G401.6 (cell line): ENCODE data around the gene LOXL1.

Experiments used
- FAIRE-seq: peaks from 2 replicates; lab custom pipeline; 2012; peaks lifted over from hg19 to GRCh38; lab: Jason Lieb, UNC

Gene LOXL1

GRCh38 chr15:73940061-73940981 lies 14.1 kb downstream of the LOXL1 start:
- no peak for FAIRE-seq

GRCh38 chr15:73941044-73941443 lies 14.8 kb downstream of the LOXL1 start:
- no peak for FAIRE-seq

GRCh38 chr15:73941449-73941848 lies 15.2 kb downstream of the LOXL1 start:
- no peak for FAIRE-seq

- no peak for FAIRE-seq
Observed at GRCh38 chr15:73941871-73942635, 15.8 kb downstream of the LOXL1 start.

GRCh38 chr15:73942751-73943270 lies 16.5 kb downstream of the LOXL1 start:
- FAIRE-seq, result no peak

DNA sequence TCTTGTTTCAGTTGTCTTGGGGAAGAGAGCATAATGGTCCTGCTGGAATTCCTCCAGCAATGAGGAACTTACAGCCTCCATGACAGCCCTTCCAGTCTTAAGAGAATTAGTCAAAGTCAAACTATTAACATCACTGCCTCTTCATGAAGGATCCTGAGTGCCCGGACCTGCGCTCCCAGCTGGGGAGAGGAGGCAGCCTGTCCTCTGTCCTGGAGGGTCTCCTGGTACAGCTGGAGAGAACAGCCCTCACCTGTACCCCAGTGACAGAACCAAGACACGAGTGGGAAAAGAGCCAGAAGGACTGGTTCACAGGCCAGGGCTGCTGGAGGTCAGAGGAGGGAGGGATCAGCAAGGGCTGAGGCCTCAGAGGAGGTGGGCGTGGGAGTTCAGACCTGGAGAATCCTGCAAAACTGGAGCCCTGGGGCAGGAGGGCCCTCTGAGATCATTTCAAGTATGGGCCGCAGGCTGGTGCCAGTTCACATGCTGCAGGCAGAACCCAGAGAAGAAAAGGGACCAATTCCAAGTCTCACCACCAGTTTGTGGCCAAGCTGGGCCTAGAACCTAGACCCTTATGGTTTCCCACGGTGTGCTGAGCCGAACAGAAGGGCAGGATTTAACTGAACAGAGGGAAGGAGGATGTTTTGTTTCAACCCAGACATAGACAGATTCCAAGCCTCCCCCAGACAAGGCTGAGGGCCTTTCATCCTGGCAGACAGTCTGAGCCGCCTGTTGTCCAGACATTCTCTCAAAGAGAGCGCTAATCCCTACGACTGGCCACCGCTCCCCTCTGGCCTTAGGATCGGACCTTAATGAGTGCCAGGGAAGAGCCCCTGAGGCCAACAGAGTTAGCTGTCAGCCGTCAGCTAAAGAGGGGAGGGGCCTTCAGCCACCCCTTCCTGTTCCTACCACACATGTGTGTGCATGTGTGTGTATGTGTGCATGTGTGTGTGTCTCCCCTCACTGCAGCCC lies 18.2 kb downstream of the LOXL1 start:
- FAIRE-seq, result no peak

DNA sequence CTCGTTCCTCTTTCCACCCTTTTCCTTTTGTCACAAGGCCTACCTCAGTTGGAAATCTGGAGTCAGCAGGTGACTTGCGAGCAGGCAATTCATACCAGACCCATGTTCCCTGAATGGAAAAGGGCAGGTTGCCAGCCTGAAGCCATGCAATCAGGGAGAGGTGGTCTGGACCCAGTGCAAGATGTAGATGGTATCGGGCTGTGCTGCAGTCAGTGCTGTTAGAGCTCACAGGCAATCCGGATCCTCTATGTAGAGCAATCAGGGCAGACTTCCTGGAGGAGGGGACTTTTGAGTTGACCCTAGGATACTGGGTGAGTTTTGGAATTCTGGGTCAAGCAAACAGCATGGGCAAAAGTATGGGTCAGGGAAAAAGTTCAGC lies 18.9 kb downstream of the LOXL1 start:
- no peak for FAIRE-seq

DNA sequence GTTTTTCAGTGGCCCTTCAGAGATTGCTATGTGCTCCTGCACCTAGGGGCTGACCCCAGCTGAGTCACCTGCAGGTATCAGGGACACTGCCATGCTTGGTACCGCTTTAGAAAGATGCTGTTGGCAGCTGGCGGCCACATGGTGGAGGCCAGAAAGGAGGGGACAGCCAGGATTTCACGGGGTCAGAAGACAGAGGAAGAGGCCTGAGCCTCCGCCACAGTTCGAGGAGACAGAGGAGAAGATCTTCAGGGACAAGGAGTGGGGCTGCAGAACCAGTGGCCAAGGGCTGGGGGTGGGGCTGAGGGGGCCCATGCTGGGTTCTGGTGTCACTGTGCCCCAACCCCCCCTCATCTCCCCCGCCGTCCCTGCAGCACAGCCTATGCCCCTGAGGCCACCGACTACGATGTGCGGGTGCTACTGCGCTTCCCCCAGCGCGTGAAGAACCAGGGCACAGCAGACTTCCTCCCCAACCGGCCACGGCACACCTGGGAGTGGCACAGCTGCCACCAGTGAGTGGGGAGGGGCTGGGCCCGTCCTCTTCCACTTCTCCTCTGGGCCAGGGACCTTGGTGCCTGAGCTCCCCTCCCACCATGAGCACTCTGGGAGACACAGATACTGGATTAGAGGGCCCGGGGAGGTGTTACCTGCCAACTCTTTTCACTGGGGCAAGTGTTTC lies 19.9 kb downstream of the LOXL1 start:
- FAIRE-seq, result no peak

DNA sequence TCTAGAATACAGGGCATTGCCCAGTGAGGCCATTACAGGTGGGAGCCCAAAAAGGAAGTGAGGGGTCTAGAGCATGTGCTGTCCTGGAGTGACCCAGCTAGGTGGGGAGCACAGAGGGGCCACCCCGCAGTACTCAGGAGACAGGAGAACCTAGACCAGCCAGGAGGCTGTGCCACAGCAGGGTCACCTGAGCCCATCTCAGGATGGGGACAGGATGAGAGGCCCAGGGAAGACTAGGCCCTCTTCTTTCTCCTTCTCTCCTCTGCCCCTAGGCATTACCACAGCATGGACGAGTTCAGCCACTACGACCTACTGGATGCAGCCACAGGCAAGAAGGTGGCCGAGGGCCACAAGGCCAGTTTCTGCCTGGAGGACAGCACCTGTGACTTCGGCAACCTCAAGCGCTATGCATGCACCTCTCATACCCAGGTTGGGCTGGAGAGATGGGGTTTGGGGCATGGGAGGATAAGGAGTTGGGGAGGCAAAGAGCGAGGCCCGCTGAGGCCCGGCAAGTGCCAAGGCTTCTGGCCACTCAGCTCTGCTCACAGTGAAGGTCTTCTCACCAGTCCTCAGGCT lies 20.6 kb downstream of the LOXL1 start:
- FAIRE-seq, result no peak

DNA sequence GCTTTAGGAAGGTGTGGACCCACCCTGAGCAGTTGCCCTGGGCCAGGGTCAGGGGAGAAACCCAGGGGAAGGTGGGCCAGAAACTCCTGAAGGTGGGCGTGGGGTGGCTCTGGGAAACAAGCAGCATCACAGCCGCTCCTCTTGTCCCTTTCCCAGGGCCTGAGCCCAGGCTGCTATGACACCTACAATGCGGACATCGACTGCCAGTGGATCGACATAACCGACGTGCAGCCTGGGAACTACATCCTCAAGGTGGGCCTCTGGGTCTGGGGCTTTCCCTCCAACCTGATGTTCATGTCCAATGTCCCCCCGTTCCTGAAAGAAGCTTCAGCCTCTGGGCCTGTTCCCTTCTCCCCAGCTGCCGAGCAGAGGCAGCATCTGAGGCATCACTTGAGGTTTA lies 21.4 kb downstream of the LOXL1 start:
- FAIRE-seq, result no peak

DNA sequence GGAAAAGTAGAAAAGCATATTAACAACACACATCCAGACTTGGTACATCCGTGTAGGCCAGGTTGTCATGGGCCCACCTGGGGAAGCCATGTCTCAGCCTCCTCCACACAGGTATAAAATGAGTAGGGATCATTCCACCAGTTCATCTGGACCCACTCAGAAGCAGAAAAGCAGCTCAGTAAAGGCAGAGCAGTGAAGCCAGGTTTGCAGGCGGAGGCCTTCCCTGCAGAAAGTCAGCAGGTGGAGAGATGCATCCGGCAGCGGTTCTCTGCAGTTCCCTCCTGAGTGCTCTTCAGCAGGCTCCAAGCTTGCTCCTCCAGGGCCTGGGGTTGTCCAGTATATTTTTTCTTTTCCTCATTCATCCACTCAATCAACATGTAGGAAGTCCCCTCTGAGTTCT lies 22.1 kb downstream of the LOXL1 start:
- no peak for FAIRE-seq

DNA sequence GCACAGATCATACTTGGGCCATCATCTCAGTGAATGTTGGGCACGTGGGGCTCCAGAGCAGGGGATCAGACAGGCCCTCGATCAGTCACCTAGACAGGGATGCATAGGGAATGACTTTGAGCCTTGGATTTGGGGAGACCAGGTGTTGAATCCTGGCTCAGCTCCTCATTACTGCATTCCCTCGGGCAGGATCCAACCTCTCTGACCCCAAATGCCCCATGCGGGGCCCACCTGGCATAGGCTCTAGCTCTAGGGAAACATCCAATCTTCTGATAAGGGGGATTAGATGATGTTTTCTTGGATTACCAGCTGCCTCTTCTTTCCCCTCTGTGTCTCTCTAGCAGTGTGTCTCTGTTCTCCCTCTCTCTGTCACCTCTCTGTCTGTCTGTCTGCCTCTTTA lies 22.7 kb downstream of the LOXL1 start:
- no peak for FAIRE-seq

DNA sequence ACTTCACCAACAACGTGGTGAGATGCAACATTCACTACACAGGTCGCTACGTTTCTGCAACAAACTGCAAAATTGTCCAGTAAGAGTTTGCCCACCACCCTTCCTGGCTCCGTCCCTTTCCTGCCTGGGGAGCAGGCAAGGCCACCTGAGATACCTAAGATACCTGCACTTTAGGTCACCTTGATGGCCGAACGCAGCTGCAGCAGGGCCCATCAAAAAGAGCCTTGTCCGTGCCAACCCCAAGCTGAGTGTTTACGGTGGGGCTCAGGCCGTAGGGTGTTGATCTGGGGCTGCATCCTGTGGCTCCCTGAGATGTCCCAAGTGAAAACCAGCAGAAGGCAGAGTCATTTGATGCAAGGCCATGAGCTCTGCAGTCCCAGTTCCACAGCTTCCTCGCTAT lies 23.2 kb downstream of the LOXL1 start:
- FAIRE-seq, result no peak

DNA sequence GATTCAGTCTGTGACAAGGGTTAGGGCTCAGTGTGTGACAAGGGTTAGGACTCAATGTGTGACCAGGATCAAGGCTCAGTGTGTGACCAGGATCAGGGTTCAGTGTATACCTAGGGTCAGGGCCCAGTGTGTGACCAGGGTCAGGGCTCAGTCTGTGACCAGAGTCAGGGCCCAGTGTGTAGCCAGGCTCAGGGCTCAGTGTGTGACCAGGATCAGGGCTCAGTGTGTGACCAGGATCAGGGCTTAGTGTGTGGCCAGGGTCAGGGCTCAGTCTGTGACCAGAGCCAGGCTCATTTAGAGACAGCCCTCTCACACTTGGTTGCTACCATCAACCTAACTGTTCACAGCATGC lies 24.2 kb downstream of the LOXL1 start:
- no peak for FAIRE-seq

GRCh38 chr15:73950831-73951561 lies 24.7 kb downstream of the LOXL1 start:
- FAIRE-seq, result peak; percentile 72

- no peak for FAIRE-seq
Observed at GRCh38 chr15:73951601-73952000, 25.3 kb downstream of the LOXL1 start.

- no peak for FAIRE-seq
Observed at GRCh38 chr15:73952171-73952912, 26.1 kb downstream of the LOXL1 start.

DNA sequence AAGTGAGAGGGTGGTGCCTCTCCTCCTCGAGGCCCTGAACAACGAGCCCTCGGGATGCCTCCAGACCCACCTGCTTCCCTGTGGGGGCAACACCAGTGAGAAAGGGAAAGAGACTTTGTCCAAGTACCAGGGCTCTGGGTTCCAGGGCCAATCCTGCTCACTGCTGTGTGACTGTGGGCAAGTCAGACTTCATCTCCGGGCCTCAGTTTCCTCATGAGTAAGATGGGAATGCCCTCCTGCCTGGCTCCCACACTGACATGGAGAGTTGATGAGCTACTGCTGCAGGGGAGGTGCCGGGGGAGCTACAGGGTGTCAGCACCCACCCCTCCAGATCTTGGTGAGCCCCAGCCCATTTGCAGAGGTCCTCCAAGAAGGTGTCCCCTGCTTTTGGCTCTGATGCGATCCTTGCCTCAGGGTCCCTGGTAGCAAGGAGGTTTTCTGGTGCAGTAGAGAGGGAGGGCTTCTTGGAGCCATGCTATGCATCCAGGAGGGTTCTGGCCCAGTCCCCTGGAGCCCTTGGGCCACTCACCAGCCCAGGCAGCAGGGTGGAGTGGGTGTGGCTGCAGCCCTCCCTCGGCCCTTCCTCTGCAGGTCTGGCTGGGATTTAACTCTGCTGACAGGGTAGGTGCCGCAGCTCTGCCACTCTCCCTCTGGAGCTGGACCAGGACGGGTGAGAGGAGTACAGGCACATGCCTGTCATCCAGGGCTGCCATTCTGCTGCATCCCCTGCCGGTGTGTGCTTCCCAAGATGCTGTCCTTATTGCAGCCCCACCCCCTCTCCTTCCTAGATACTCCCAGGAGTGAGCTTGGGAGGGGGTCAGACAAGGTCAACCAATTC lies 26.9 kb downstream of the LOXL1 start:
- FAIRE-seq, result no peak
